SU-DHL-6 (cell line): ENCODE data around the gene SLC6A4.

Experiments
- H2AFZ ChIP-seq: fragments of 200-600 bp; sonication (generic); 2 replicates; pipeline ENCODE4 v1.6.1; 2014; ENCODE audit warnings: low read depth, mild to moderate bottlenecking, moderate library complexity, mixed read lengths, antibody characterized with exemption, low read length; ENCODE audit not compliant: severe bottlenecking
- H3F3A ChIP-seq: fragments of 200-600 bp; shearing (Covaris generic); 2 replicates; pipeline ENCODE4 v1.6.0; 2016; ENCODE audit warnings: antibody characterized with exemption, mild to moderate bottlenecking; ENCODE audit not compliant: insufficient read depth
- H3K27ac ChIP-seq: fragments of 200-600 bp; sonication (generic); 2 replicates; pipeline ENCODE4 v1.5.1; 2016; ENCODE audit warnings: low read depth, mild to moderate bottlenecking, low read length, moderate library complexity, mixed read lengths
- H3K27me3 ChIP-seq: fragments of 200-600 bp; sonication (generic), shearing (Covaris generic); 2 replicates; pipeline ENCODE4 v1.6.0; 2014; ENCODE audit warnings: mild to moderate bottlenecking, low read length
- H3K36me3 ChIP-seq: fragments of 200-600 bp; sonication (generic); 2 replicates; pipeline ENCODE4 v1.6.1; 2014; ENCODE audit warnings: mild to moderate bottlenecking, low read length, mixed read lengths
- H3K4me2 ChIP-seq: fragments of 300-600, 200-600 bp; shearing (Covaris generic), sonication (generic); 2 replicates; pipeline ENCODE4 v1.6.0; 2014; ENCODE audit warnings: low read length, low read depth, mild to moderate bottlenecking; ENCODE audit not compliant: poor library complexity, severe bottlenecking
- H3K4me3 ChIP-seq: fragments of 200-600 bp; sonication (generic); 2 replicates; pipeline ENCODE4 v1.5.1; 2014; ENCODE audit warnings: antibody characterized with exemption, low read length, mild to moderate bottlenecking, mixed read lengths; ENCODE audit not compliant: insufficient read depth, poor library complexity, severe bottlenecking
- H3K79me2 ChIP-seq: fragments of 200-600 bp; sonication (generic); 2 replicates; pipeline ENCODE4 v1.6.1; 2014; ENCODE audit warnings: mild to moderate bottlenecking, low read length, moderate library complexity; ENCODE audit not compliant: insufficient read depth
- H3K9ac ChIP-seq: fragments of 200-600 bp; sonication (generic); 2 replicates; pipeline ENCODE4 v1.7.0; 2014; ENCODE audit warnings: mild to moderate bottlenecking, low read length
- H3K9me2 ChIP-seq: fragments of 200-600 bp; sonication (generic); replicated peaks from 2 replicates; pipeline ENCODE4 v1.6.1; 2014; ENCODE audit warnings: low read length; ENCODE audit not compliant: insufficient read depth
- H3K9me3 ChIP-seq: fragments of 200-600 bp; sonication (generic); 2 replicates; pipeline ENCODE4 v1.6.1; 2014; ENCODE audit warnings: low read length, mixed read lengths; ENCODE audit not compliant: insufficient read depth
- H4K20me1 ChIP-seq: fragments of 200-600 bp; sonication (generic); 2 replicates; pipeline ENCODE4 v1.6.1; 2014; ENCODE audit warnings: low read depth, mild to moderate bottlenecking, antibody characterized with exemption, low read length, moderate library complexity, mixed read lengths
- CTCF ChIP-seq: fragments of 200-600 bp; sonication (generic); IDR thresholded peaks from one replicate; pipeline ENCODE4 v1.5.1; 2017; ENCODE audit warnings: antibody characterized with exemption, mild to moderate bottlenecking, low read length, moderate library complexity; ENCODE audit not compliant: insufficient read depth, poor library complexity, severe bottlenecking
- EZH2phosphoT487 ChIP-seq: fragments of 200-600 bp; sonication (generic), shearing (Covaris generic); conservative IDR thresholded peaks from 2 replicates; pipeline ENCODE4 v1.6.1; 2018; ENCODE audit warnings: mild to moderate bottlenecking, antibody characterized with exemption, low read length, moderate library complexity, mixed read lengths

The SLC6A4 gene

GRCh38 chr17:30226878-30227277 lies 8.6 kb downstream of the SLC6A4 start:
- no peaks in the 10 kb centered on the region for H3K9me3 ChIP-seq
- no peak overlapping the region for H3K9ac ChIP-seq
- H3K36me3 ChIP-seq: no peaks in the 10 kb centered on the region
- H3K4me2 ChIP-seq: no peak overlapping the region
- H3K27me3 ChIP-seq: no peaks in the 10 kb centered on the region
- no peaks in the 10 kb centered on the region for H3K79me2 ChIP-seq
- TF ChIP-seq EZH2phosphoT487 (no peak), CTCF (no peak)
- no peaks in the 10 kb centered on the region for H3F3A ChIP-seq
- no peaks in the 10 kb centered on the region for H4K20me1 ChIP-seq
- no peaks in the 10 kb centered on the region for H3K9me2 ChIP-seq
- H3K4me3 ChIP-seq: no peak overlapping the region
- no peak overlapping the region for H3K27ac ChIP-seq
- H2AFZ ChIP-seq: no peak overlapping the region

DNA sequence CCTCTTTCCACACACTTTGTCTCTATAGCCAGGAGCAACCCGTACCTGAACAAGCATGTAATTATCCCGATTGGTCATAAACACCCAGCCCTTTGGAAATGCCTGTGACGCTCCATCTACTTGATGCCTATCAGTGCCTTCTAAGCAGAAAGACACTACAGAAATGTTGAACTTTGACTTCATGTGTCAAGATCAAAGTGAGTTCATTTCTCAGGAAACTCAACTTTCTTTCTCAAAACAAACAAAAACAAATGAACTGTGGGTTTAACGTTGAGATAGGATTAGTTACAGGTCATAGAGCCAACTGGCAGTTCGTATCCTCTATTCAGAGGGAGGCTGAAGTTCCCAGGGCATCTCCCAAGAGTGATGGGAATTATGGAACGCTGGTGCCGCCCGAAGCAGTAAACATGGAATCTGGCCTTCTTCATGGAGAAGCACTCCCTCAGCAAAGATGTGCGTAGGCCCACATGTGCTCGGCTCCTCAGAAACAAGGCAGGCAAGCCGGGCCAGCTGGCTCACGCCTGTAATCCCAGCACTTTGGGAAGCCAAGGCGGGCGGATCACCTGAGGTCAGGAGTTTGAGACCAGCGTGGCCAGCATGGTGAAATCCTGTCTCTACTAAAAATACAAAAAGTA lies 9.5 kb downstream of the SLC6A4 start:
- H3K9ac ChIP-seq: no peak overlapping the region
- TF ChIP-seq CTCF (no peak), EZH2phosphoT487 (no peak)
- H3K36me3 ChIP-seq: no peaks in the 10 kb centered on the region
- no peaks in the 10 kb centered on the region for H3K27me3 ChIP-seq
- no peaks in the 10 kb centered on the region for H4K20me1 ChIP-seq
- no peaks in the 10 kb centered on the region for H3F3A ChIP-seq
- no peaks in the 10 kb centered on the region for H3K9me3 ChIP-seq
- H3K9me2 ChIP-seq: no peaks in the 10 kb centered on the region
- H3K4me3 ChIP-seq: no peak overlapping the region
- no peaks in the 10 kb centered on the region for H3K79me2 ChIP-seq
- no peak overlapping the region for H2AFZ ChIP-seq
- no peak overlapping the region for H3K27ac ChIP-seq
- H3K4me2 ChIP-seq: no peak overlapping the region

DNA sequence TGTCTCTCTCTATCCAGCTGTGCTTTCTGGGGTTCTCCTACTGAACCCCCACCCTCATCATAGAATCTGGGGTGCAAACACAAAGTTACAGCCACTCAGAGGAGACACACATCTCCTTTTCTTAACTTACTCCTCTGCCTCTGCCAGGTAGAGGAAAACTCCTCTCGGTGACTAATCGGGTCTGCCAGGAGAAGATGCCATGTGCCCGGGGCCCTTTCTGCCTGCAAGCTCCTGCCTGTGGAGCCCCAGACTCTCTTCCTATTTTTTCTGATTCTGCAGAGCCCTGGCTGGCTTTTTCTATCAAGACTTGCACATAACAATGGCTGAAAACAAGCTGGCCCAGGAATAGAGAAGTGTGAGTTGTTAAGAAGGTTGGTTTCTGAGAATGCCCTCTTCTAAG lies 10.4 kb downstream of the SLC6A4 start:
- Histone ChIP-seq H3K4me2 (no peak overlapping the region), H3K4me3 (no peak overlapping the region), H3K27ac (no peak overlapping the region), H3K27me3 (no peaks in the 10 kb centered on the region), H3K9me3 (no peaks in the 10 kb centered on the region), H3K9ac (no peak overlapping the region), H3F3A (no peaks in the 10 kb centered on the region), H3K36me3 (no peaks in the 10 kb centered on the region), H3K79me2 (no peaks in the 10 kb centered on the region), H3K9me2 (no peaks in the 10 kb centered on the region), H2AFZ (no peak overlapping the region), H4K20me1 (no peaks in the 10 kb centered on the region)
- TF ChIP-seq CTCF (no peak), EZH2phosphoT487 (no peak)
